GM19395 (cell line): ENCODE measurements around the gene CARD11.

ENCODE experiments used
- ATAC-seq: cut with Tn5 transposase; IDR thresholded peaks from one replicate; pipeline ENCODE4 v1.9.1; 2021; ENCODE audit warnings: mild to moderate bottlenecking, moderate library complexity; ENCODE audit not compliant: unreplicated experiment

CARD11 gene

DNA sequence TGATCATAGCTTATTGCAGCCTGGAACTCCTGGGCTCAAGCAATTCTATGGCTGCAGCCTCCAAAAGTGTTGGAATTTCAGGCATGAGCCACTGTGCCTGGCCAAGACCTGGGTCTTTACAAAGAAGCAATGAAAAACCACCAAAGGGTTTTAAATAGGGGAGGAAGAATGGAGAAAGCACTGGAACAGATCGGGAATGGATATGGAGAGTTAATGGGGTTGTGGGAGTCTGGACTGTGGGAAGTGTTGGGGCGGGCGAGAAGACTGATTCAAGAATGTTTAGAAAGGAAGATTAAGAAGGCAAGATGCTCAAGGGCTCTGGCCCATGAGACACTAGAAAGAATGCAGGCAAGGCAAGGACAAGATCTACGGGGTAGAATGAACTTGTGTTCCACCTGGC, 98.5 kb downstream of the CARD11 start:
- no peak for ATAC-seq

DNA sequence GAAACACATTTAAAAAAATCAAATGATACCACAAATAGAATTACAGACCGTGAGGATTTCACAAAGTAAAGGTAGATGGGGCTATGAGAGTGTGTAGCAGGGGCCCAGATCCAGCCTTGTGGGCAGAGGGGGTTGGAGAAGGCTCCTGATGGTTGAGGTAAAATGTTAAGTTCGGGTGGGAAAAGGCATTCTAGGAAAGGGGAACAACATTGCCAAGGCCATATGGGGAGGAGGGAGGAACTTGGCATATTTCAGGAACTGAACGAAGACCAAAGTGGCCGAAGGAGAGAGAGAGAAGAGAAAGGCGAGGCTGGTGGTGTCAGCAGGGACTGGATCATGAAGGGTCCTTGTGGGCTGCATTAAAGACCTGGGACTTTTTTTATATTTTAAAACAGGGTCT, 98.9 kb downstream of the CARD11 start:
- no peak for ATAC-seq

DNA sequence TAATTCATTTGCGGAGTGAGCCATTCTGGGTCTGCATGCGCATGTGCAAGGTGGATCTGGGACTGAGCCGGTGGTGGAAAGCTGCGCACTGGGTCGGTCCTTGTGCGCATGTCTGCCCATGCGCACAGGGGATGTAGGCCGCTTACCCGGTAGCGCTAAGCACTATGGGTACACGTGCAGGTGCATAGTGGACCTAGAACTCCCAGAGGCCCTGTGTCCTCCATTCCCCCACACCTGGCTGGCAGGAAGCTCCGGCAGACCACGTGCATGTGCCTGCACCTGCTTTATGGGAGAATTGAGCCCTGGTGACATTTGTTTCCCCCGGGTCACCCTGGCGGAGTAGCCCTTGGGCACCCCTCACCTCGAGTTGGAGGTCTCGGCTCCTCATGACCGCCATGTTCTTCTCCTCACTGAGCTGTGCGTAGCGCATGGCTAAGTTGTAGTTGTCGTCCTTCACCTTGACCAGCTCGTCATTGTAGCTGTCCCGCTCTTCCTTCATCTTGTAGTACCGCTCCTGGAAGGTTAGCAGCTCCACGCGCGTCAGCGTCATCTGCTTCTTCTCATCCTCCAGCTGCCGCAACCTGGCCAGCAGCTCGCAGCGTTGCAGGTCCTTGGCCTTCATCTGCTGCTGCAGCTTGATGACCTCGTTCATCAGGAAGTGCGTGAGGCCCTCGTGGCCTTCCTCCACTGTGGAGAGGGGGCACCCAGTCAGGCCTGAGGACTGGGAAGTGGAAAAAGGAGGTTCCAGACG, 99.6 kb downstream of the CARD11 start:
- no peak for ATAC-seq

DNA sequence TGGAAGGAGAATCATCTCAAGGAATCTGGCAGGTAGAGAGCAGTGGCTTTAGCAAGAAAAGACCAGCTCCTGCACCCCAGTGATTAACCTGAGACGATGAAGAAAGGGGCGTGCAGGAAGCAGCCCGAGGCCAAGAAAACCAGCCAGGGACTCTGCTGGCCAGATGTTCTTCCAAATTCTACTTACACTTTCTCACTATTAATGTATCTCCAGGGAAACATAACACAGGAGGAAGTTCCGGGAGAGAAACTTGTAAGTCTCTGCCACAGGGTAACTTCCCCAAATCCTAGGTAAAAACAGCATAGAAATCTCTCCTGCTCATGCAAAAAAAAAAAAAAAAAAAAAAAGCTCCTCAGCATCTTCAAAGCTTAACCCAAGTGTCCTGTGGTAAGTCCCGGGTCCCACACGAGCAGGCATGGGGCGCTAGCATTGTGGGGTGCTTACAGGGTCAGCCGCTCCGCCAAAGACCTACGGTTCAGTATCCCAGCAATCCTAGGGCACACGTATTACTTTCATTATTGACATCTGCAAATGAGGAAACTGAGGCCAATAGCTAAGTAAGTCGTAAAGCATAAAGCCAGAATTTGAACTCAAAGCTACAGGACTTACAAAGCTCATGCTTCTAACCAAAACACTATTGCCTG, 102.3 kb downstream of the CARD11 start:
- no peak for ATAC-seq

DNA sequence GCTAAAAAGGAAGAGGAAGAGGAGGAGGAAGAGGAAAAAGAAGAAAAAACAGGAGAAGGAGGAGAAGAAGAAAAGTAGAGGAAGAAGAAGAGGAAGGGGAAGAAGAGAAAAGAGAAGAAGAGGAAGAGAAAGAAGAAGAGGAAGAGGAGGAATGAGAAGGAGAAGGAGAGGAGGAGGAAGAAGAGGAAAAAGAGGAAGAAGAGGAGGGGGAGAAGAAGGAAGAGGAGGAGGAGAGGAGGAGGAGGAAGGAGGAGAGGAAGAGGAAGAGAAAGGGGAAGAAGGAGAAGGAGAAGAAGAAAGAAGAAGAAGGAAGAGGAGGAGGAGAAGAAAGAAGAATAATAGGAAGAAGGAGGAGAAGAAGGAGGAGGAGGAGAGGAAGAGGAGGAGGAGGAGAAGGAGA, 103.2 kb downstream of the CARD11 start:
- ATAC-seq, result no peak

DNA sequence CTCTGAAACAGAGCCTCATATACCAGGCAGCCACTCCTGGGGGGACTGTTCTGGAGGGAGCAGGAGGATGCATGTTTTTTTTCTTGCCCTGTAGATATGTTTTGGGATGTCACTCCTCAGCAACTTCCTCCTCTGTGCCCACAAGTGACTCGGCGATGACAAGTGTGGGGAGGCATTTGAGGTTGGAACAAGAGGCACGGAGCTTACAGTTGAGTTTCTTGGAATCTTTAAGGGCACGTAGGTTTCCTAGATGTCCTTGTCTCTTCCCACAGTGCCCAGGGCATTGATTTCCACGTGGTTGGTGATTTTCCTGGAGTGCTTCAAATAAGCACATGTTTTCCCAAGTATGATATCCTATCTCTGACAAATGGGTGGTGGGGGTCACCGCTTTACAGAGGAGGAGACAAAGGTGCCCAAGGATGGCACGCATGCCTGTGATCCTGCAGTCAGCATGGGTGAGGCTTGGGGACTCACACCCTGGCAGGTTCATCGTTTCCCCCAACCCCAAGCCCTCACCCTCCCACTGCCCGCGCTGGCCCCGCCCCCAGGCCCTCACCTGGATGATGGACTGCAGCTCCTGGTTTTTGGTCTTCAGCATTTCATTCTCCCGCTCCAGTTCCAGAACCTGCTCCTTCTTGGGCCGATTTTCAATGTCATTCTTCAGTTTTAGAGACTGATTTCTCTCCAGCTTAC, 104.3 kb downstream of the CARD11 start:
- ATAC-seq, result no peak

DNA sequence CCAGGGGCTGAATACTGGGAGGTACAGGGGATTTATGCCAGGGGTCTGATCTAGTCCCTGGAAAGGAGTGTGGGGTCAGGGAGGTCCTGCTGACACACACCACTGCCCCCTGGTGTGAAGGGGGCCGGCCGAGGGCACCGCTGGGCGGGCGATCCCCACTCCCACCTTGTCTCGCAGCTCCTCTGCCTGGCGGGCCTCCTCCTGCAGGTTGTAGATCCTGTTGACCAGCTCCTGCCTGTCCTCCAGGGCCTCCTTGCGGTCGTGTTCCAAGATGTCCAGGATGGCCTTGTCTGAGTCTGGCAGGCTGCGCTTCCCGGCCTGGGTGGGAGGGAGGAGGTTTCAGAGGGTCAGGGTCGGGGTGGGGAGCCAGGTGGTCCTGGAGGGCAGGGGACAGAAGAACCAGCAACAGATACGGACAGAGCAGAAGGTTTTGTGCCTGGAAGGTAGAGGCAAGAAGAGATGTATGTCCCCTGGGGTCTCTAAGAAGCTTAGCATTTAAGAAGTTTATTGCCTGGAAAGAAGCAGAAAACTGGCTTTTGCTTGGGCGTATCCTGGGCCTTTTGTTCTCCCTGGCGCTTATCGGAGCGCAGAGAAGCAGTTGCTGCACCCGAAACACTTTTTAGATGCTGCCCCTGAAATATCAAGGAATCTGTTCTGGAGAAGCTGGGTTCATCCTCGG, 105.0 kb downstream of the CARD11 start:
- ATAC-seq, result no peak

DNA sequence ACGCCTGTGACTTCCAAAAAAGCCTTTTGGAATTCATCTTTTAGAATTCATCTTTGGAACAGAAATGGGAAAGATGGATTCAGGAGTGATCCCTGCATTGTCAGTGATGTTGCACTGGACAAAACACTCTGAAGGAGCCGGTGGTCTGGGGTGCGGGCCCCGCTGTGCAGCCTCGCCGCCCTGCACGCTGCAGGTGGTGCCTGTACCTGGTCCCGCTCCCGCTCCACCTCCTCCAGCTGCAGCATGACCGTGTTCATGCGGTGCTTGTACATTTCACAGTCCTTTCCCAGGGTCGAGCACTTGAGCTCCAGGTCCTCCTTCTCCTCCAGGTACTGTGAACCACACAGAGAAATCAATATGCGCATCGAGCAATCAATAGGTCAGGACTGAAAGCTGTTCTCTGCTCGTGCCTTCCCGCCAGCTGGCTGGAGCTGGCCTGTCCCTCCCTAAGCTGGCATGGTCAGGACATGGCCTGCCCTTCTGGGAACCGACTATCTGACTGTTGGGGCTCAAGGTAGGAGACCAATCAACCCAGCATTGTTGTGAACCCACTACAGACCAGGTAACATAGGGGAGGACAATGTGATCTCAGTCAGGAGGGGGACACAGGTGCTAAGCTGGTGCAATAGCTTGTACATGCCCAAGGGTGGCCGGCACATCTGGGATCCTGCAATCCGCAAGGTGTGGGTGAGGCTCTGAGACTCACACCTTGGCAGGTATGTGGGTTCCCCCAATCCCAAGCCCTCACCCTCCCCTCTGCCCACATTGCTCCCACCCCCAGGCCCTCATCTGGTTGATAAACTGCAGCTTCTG, 105.8 kb downstream of the CARD11 start:
- ATAC-seq, result no peak

DNA sequence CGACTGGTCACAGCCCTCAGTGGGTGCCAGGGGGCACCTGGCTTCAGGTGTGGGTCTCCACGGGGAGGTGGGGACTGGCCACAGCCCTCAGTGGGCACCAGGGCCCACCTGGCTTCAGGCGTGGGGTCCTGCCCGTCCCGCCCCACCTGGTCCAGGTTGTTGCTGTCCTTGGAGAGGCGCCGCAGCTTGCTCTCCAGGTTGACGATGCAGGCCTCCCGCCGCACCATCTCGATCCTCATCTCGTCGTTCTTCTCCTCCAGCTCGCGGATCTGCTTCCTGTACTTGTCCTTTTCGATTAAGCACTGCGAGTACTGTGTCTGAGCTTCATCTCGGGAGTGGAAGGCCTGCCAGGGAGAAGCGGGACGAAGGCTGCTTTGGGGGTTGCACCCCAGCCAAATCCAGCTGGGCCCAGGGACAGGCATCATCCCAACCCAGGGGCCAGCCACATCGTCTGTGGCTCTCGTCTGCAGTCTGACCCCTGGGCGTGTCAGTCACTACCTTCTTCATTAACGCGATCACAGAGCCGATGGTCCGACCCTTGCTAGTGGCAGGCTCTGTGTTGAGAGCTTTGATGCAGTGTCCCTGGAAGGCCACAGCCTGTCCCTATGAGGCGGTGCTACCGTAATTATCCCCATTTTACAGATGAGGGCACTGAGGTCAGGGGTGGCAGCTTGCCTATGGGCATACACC, 106.6 kb downstream of the CARD11 start:
- no peak for ATAC-seq

DNA sequence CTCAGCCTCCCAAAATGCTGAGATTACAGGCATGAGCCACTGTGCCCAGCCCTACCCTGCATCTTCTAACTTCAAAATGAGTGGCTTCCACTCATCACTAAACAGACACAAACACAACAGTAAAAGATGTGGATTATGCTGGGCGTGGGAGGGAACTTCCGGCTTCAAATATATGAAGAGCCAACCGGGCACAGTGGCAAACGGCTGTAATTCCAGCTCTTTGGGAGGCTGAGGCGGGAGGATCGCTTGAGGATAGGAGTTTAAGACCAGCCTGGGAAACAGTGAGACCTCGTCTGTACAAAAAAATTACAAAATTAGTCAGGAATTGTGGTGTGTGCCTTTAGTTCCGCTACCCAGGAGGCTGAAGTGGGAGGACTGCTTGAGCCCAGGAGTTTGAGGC, 107.4 kb downstream of the CARD11 start:
- no peak for ATAC-seq

DNA sequence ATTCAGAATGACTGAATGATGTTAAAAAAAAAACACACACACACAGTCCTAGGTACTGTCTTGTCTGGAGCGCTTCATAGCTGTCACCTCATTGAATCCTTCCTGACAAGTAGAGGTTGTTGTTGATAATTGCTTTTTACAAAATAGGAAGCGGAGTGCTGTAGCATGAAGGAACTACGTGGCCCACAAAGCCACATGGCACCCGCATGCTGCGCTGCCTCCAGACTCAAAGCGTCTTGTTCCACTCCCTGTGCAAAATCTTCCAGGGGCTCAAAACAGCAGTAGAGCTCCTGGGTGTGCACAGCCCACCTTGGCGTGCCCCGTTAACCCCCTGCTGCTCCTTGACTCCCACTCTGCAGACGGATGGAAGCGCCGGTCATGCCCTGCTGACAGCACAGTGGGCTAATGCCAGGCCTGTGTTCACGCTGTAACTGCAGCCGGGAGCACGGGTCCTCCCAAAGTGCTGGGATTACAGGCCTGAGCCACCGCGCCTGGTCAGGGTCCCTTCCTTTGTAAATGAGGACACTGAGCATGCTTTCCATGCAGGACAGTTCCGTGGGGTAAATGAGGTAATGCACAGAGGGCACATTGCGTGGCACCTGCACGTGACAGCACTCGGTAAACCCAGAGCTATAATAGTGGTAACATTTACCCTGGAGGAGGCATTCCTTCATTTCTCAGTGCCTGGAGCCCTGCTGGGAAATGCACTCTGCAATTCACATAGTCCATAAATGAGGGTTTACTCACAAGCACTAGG, 108.5 kb downstream of the CARD11 start:
- no peak for ATAC-seq

DNA sequence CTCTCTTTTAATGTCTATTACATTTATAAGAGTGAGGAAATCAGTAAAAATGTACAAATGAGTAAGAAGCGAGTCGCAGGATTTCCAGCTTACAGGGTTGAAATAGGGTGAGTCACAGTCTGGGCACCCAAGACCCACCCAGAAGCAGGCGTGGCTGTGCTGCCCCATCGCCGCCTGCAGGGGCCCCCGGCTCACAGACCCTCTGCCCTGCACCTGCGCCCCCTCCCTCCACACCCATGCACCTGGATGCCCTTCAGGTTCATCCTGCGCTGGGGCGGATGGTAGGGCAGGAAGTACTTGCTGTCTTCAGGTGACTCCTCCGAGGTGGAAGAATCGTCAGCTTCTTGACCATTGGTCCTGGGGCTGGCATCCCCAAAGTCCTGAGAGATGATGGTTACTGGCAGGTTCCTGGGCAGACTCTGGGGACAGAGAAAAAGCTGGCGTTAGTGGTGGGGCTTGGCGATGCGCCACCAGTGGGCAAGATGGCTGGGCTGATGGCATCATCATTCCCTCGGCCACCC, 109.4 kb downstream of the CARD11 start:
- ATAC-seq, result no peak

DNA sequence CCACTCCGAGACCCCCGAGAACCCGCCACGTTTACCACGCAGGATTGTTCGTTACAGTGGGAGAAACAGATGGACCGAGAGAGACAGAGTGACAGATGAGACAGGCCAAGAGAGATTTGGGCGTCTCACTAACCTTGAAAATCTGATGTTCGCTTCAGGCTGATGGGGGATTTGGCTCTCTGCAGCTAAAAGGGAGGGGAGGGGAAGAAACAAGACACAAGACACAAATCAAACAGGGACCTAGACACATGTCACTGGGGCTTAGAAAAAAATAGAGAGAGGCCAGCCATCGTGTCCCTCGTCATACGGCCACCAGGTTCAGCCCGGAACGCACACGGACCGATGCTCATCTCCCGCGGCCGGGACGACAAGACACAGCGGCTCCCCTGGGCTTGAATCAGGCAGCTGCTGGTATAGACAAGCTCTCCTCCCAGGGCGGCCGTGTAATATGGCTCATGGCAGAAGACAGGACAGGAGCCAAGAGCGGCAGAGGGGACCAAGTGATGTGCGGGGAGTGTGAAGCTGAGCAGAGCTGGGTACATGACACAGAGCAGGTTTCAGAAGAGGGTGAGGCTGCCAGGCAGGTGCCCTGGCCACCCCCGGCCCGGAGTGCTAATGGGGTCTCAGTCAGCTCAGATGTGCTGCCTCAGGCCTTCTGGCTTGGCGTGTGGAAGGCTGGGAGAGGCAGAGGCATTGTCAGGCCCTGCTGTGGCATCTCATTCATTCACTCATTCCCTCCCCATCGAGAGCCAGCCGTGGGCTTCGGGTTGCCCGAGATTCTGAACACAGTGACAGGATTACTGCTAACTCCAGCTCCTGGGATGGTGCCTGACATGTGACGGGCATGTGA, 111.0 kb downstream of the CARD11 start:
- ATAC-seq, result no peak

DNA sequence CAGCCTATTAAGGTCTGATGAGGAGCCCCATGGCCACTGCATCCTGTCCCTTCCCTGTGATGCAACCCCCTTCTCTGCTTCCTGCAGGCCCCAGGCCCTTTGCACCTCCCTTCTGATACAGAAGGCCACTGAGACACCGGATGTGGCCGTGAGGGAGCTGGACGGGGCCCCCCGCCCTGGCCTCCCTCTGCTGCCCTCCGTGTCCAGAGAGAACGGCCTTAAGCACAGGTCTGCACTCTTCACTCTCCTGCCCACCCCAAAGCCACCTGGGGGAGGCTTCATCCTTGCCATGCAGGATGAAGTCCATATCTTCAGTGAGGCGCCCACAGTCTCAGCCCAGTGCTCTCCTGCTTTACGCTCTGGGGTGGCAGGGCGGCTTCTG, 112.6 kb downstream of the CARD11 start:
- no peak for ATAC-seq

DNA sequence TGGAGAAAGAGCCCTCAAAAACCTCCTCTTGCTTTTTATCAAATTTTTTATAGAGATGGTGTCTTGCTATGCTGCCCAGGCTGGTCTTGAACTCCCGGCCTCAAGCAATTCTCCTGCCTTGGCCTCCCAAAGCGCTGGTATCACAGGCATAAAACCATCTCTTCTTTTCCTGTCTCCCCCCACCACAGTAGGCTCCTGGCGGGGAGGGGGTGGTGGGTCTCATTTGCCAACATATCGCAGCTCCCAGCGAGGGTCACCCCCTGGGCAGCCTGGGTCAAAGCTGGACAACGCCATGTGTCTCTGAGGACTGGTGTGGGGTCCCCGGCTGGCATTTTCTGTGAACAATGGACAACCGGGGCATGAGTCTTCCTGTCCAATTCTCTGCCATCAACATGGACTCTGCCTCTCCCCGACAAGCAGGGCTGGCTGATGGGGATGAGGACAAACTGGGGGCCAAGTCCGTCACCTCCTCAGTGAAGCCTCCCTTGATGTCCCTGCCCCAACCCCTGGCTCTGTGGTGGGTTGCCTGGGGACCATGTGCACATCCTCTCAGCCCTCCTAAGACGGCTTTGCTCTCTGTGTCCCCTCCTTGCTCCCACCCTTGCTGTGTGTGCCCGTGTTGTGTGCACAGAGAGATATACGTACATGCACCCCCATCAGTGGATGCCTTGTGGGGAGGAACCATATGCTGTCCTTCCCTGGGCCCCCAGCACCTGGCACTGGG, 113.2 kb downstream of the CARD11 start:
- no peak for ATAC-seq

DNA sequence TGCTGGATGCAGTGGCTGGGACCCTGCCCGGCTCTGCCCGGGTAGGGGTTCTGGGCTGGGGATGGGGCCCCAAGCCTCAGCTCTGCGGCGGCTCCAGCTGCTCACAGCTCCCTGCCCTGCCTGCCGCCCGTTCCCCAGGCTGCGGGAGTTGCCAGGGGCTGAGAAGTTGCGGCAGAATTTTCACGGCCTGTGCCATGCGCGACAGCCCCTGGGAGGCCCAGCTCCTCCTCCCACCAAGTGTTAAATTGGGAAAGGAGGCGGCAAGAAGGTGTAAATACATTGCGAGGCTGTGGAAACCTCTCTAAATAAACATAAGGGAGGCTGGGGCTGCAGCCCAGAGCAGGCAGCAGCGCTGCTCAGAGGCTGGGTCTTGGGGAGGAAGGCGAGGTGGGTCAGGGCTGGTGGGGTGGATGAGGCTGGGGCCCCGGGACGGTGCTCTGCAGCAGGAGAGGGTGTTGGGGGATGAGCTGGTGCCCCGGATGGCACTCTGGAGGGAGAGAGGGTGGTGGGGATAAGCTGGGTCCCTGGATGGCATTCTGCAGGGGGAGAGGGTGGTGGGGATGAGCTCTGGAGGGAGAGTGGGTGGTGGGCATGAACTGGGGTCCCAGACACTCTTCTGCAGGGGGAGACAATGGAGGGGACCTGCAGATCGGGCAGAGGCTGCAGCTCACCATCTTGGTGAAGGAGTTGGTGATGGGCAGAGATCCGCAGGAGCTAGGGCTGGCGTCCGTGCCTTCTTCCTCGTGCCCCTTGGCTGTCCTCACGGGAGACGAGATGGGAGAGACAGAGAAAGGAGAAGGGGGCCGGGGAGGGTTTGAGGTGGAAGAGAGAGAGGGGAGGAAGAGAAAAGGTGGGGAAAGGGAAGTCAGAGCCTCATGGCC, 114.1 kb downstream of the CARD11 start:
- no peak for ATAC-seq
